CD4-positive, alpha-beta T cell treated with Interleukin-15 for 4 hours (primary cell): ENCODE results near the gene TPCN2.

ENCODE experiments used
- DNase-seq: peaks from one replicate; pipeline ENCODE4 v3.0.0-alpha.2; 2020; ENCODE audit warnings: low spot score

The TPCN2 gene

GRCh38 chr11:69010964-69011623 lies 37.6 kb upstream of the TPCN2 start:
- no peak for DNase-seq

GRCh38 chr11:69011624-69012091 lies 37.1 kb upstream of the TPCN2 start:
- no peak for DNase-seq

GRCh38 chr11:69012092-69013008 lies 36.4 kb upstream of the TPCN2 start:
- no peak for DNase-seq

- no peak for DNase-seq
Measured at GRCh38 chr11:69013009-69013951, 35.5 kb upstream of the TPCN2 start, which contains the start of gene MRGPRF. TSS of gene MRGPRF (minus strand) at chr11:69013246. CDS start at chr11:69009901, 3,345 bp downstream.

- DNase-seq, result no peak
Measured at GRCh38 chr11:69014084-69014851, 34.5 kb upstream of the TPCN2 start.

- no peak for DNase-seq
Measured at GRCh38 chr11:69014898-69015549, 33.7 kb upstream of the TPCN2 start.

- no peak for DNase-seq
Measured at GRCh38 chr11:69017951-69018350, 30.8 kb upstream of the TPCN2 start.

GRCh38 chr11:69018924-69019323 lies 29.8 kb upstream of the TPCN2 start:
- no peak for DNase-seq

- DNase-seq, result no peak
Measured at GRCh38 chr11:69022260-69022659, 26.5 kb upstream of the TPCN2 start.

- no peak for DNase-seq
Measured at GRCh38 chr11:69024509-69024908, 24.2 kb upstream of the TPCN2 start.

GRCh38 chr11:69027704-69028372 lies 20.9 kb upstream of the TPCN2 start:
- DNase-seq, result no peak

- DNase-seq, result no peak
Measured at GRCh38 chr11:69030301-69030700, 18.4 kb upstream of the TPCN2 start.

GRCh38 chr11:69032833-69033232 lies 15.9 kb upstream of the TPCN2 start:
- no peak for DNase-seq

- DNase-seq, result no peak
Measured at GRCh38 chr11:69033431-69033830, 15.3 kb upstream of the TPCN2 start.

GRCh38 chr11:69034123-69034867 lies 14.4 kb upstream of the TPCN2 start:
- DNase-seq, result no peak

GRCh38 chr11:69035150-69035945 lies 13.4 kb upstream of the TPCN2 start:
- no peak for DNase-seq

- no peak for DNase-seq
Measured at GRCh38 chr11:69035946-69036340, 12.8 kb upstream of the TPCN2 start.

- DNase-seq, result no peak
Measured at GRCh38 chr11:69037074-69037473, 11.7 kb upstream of the TPCN2 start.

- no peak for DNase-seq
Measured at GRCh38 chr11:69037544-69037943, 11.2 kb upstream of the TPCN2 start.
